B cell (primary cell): Measurements from ENCODE around the gene IGSF22.

Source experiments
- EZH2 ChIP-seq: IDR thresholded peaks from 2 replicates; pipeline ENCODE4 v1.6.1; 2012; ENCODE audit warnings: borderline replicate concordance, low read depth, mild to moderate bottlenecking, moderate library complexity, low read length; ENCODE audit not compliant: insufficient read depth, poor library complexity, severe bottlenecking
- TF ChIP-seq, protein P1 (sequence below): fragments of 200-600 bp; IDR thresholded peaks from one replicate; pipeline ENCODE4 v1.8.0; 2022; ENCODE audit warnings: antibody characterized with exemption, mild to moderate bottlenecking

DNA sequence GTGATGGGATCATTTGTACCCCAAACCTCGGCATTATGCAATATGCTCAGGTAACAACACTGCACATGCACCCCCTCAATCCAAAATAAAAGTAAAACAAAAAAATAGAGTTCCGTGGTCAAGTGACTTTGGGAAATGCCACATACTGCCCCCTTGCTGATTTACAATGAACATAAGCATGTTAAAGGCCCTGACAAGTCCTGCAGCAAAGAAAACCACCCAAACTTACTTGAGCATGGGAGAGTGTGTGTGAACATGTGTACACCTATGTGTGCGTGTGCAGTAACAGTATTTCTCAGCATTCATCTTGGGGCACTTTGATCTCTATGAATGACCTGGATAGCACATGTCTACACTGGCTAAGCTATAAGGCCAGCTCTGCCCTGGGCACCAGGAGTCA lies 15.8 kb upstream of the IGSF22 start:
- TF ChIP-seq, protein P1, sequence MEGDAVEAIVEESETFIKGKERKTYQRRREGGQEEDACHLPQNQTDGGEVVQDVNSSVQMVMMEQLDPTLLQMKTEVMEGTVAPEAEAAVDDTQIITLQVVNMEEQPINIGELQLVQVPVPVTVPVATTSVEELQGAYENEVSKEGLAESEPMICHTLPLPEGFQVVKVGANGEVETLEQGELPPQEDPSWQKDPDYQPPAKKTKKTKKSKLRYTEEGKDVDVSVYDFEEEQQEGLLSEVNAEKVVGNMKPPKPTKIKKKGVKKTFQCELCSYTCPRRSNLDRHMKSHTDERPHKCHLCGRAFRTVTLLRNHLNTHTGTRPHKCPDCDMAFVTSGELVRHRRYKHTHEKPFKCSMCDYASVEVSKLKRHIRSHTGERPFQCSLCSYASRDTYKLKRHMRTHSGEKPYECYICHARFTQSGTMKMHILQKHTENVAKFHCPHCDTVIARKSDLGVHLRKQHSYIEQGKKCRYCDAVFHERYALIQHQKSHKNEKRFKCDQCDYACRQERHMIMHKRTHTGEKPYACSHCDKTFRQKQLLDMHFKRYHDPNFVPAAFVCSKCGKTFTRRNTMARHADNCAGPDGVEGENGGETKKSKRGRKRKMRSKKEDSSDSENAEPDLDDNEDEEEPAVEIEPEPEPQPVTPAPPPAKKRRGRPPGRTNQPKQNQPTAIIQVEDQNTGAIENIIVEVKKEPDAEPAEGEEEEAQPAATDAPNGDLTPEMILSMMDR, result no peak
- no peak for TF ChIP-seq EZH2
